Left cardiac atrium (tissue), 4 donors: ENCODE measurements around the gene FAM78A. TPM values are rescaled to one million over a fixed set of nuclear protein-coding genes. Genes with fewer than 3 reads are reported as not detected.
"Not testable (repeated sequence)": the region's sequence is repeated elsewhere in the genome, so short reads cannot be mapped to it uniquely, and the experiment has no call there.

Experiments
- ATAC-seq, 2 donors: fragments of 200-7000 bp; cut with Tn5 transposase; one replicate each; pipeline ENCODE4 v1.9.1; 2020; ENCODE audit warnings: mild to moderate bottlenecking in 2 of 2, moderate library complexity in 2 of 2
- DNase-seq: peaks from one replicate; pipeline ENCODE4 v3.0.0-alpha.2; 2020
- intact Hi-C, 2 donors: fragments of 100-400 bp; cut with DNase I; formaldehyde crosslinking; loops; one replicate each; pipeline versions ENCODE4 v1.14.1 to v1.15.1; 2022 to 2023
- total RNA-seq, 2 donors: library from RNA; stranded (reverse); fragmentation: NEBNext Ultra II Directional; extraction: Animal tissue kit (Norgen Biotek cat#: 25700); gene quantifications; one replicate each; pipeline ENCODE4 v1.2.1, GENCODE V29; 2021
- donor health status: DM: no; HTN: yes; CAD: no.
- donor health status: DM: no; HTN: yes; CAD: no; lungs with severe emphysema.
- donor health status: DM: yes; HTN: yes; CAD: no.
- donor health status: Dilated cardiomyopathy.

FAM78A gene
- total RNA-seq, 2 donors from 2014 or later, result 50.4 to 60.5 TPM

DNA sequence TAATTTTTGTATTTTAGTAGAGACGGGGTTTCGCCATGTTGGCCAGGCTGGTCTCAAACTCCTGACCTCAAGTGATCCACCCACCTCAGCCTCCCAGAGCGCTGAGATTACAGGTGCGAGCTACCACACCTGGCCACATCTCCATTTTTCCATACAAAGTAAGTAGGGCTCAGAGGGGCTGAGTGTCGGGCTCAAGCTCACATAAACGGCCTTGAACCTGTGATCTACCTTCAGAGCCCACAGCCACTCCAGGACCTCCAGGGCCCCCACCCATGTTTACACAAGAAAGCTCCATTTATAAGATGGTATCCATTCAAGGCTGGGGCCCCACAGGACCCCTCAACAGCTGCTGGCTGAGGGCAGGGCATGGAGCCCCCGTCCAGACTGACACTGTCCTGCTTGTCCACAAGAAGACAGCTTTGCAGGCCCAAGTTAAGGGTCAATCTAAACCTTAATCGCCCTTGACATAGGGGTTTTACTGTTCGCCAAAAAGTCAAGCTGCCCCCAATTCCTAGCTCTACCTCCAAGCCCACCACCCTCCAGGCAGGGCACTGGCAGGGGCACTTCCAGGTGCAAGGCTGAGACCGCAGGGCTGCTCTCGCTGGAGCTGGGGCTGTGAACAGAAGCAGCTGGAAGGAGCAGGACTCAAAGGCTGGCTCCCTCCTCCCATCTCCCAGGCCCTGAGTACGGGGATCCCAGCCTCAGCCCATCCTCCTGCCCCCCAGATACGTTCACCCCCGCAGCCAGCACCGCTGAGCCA, 18.9 kb downstream of the FAM78A start:
- intact Hi-C loops, result no loop called here
- ATAC-seq (no peak), DNase-seq (peak; percentile 16)

DNA sequence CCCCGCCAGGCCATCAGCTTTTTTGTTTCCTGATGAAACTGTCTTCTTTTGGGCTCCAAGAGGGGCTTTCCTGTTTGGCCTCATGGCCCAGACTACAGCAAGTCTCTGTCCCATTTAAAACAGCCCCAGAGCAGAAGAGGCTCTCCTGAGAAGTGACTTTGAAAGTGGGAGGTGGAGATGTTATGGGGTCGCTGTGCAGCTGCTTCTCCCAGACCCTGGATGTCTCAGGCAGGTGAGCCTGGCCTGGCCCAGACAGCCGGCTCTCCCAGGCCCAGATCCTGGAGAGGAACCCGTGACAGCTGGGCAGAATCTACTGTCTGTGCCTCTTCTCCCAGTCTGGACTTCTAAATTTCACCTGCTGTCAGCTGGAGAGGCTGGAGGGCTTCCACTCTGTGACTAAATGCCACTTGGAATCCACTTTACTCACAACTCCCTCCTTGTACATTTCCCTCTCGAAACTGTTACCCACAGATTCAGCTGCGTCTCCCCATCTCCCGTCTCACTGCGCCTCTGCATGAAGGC, 20.6 kb downstream of the FAM78A start:
- peak; percentile 20 for DNase-seq
- intact Hi-C loops, result no loop called here
- ATAC-seq, result no peak

DNA sequence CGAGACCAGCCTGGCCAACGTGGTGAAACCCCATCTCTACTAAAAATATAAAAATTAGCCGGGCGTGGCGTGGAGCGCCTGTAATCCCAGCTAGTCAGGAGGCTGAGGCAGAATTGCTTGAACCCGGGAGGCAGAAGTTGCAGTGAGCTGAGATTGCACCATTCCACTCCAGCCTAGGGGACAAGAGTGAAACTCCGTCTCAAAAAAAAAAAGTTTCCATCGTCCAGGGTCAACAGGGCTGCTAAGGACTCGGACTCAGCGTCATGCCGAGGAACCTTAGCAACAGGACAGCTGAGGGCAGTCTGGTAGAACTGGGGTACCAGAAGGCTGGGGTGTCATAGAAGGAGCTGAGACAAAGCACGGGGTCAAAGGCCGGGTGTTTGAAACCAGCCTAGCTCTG, 21.7 kb downstream of the FAM78A start:
- no peak for ATAC-seq

DNA sequence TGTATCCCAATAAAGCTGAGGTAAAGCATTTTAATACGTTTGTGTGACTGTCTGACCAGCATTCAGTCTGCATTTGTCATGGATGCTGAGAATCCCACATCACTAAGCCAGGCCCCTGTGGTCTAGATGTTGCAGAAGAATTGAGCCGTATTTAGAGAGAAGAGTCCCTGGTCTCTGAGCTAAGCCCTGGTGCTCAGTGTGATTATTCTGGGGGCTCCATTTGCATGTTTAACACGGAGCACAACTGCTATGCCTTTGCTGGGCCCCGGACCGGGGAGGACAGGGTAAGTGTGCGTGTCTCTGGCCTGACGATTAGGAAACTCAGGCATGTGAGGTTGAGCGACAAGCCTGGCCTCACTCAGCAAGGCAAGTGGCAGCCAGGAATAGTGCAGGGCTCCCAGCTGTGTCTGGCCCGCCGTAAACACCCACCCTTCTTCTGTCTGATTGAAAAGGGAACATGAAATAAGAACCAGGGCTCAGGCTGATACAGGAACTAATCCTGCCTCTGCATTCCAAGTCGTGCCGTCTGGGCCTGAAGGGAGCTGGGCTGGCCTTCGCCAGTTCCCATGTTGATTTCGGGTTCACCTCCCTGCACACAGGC, 22.3 kb downstream of the FAM78A start:
- DNase-seq (peak; percentile 65), ATAC-seq (peak; percentile 72 to 73)
- intact Hi-C loops, result no loop called here

More for the DNA sequence above, 21.7 kb downstream of the FAM78A start:
- intact Hi-C loops, result no loop called here
- no peak for DNase-seq

DNA sequence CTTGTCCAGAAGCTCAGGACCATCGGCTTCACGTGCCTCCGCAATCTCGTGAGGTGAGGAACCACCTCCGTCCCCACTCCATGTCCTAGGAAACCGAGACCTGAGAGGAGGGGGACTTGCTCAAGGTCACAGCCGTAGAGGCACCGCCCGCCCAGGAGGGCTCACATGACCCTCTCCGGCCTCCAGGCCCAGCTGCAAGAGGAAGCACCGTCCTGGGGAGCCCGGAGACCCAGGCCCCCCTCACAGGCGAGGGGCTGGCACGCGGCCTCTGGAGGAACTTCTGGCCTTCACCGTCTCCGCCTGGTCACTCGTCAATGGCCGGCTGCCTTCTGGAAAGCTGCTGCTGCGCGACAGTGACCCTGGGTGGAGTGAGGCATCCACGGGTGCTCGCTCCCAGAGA, 24.2 kb downstream of the FAM78A start:
- intact Hi-C loops, result no loop called here
- DNase-seq (peak; percentile 24), ATAC-seq (peak in 1 of 2 donors; percentile 3)

DNA sequence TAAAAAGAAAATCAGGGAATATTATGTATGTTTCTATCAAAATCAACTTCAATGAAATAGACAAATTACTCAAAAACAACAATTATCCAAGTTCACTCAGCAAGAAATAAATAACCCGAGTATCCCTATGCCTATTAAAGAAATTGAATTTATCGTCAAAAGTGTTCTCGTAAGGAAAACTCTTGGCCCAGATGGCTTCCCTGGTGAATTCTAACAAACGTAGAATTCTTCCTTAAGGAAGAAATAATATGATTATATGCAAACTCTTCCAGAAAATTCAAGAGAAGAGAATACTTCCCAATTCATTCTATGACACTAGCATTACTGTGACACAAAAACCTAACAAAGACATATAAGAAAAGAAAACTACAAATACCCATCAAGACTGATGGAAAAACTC, 29.7 kb downstream of the FAM78A start:
- DNase-seq (no peak), ATAC-seq (no peak)
- intact Hi-C loops, result no loop called here

DNA sequence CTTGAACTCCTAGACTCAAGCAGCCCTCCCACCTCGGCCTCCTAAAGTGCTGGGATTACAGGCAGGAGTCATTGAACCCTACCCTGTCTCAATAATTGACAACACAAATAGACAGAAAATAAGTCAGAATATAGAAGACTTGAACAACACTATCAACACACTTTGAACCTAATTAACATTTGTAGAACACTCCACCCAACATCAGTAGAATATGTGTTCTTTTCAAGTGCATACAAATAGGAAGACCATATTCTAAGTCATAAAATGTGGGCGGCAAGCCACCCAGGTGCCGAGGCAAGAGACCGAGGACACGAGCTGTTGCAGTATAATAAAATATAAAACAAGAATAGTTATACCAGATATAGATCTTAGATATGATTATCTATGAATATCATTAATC, 32.0 kb downstream of the FAM78A start:
- ATAC-seq, intact Hi-C loops, DNase-seq: not testable (repeated sequence)

DNA sequence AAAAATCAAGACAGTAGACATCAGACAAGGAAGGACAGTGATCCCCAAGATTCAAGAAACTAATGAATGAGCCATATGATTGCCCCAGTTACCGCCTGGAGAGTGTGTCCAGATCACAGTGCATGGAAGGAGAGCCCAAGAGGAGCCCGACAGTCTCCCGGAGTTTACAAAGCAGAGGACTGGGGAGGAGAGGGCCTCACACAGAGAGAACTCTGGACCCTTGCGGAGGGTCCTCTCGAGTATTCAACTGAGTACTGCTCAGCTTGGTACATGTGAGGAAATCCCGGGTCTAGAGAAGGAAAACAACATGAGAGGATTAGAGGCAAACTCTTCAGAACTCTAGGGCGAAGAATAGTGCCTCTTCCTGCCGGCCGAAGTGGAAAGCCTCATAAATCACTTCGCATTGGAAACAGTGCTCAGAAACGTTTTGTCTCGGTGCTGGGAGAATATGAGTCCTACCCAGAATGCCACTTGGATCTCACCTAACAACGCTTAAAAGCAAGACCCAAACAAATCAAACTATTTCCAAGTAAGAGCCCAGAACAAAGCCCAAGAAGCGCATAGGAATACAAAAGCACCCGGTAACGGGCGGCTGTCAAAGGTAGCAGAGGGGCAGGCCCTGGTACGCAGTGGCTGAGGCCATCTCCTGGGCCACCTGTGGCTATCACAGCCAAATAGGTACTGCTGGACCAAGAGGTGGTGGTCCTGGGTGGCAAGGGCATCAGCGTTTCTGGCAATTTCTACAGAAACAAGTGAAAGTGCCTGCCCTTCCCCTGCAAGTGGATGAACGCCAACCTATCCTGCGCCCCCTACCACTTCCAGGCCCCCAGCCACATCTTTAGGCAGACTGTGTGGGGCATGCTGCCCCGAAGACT, 36.0 kb downstream of the FAM78A start:
- no peak for ATAC-seq
- intact Hi-C loops, result no loop called here
- no peak for DNase-seq

DNA sequence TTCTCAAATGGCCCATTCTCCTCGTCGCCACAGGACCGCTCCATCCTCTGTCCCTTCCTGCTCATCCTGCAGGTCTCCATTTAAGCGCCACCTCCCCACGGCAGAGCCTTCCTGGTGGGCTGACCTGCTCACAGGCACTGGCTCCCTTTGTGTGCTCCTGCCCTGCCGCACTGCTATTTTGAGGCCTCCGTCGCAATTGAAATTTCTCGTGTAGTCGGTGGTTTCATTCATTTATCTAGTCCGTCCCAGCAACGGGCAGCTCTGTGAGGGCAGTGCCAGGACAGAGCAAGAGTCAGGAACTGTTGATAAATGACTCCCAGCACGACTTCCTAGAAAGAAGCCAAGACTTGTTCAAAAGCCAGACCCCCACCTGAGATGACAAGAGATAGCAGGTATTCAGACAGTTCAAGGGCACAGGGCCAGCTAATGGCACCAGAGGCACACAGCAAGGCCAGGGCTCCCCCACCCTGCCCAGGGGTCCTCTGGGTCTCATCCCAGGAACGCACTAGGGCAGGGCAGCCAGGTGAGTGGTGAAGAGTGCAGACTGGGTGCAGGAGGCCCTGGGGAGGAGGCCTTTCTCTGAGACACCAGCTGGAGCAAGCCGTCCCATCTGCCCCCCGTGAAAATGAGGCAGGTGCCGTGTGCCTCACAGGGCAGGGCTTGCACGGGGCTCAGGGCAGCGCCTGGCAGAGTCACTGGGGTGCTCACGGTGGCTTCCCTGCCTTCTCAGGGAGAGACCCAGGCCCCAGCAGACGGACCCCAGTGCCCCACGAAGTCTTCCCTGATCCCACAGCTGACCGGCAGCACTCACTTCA, 36.9 kb downstream of the FAM78A start:
- DNase-seq (no peak), ATAC-seq (no peak)
- intact Hi-C loops, result loop anchor here in 1 of 2 donors (5.0 kb wide), 1 partner anchor 33 kb away; no protein-coding TSS in a partner anchor

DNA sequence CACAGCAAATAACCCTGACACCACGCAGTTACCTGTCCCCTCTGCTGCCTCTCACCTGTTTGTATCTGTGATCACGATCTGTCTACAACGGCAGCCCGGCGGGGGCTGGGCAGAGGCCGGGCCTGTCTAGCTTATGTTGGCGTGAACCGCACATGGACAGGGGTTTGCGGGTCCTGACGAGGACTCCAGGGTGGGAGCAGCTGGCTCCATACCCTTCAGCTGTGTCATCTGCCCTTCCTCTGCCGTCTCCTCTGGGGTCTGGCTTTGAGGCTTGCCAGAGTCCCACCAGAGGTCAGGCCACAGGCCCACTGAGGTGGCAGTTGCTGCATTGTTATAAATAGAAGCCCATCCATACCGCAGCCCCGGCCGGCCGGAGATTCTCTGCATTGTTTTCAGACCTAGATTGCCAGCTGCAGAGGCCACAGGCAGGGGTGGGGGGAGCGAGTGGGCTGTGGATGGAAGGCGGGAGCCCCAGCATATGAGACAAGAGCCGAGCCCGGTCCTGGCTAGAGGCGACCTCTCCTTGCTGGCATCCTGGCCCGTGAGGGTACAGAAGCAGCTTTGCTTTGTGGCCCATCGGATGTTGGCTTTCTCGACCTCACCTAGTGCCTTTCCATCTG, 37.8 kb downstream of the FAM78A start:
- ATAC-seq, result peak; percentile 23 to 24
- no peak for DNase-seq
- intact Hi-C loops, result loop anchor here in 1 of 2 donors (5.0 kb wide), 1 partner anchor 34 kb away; no protein-coding TSS in a partner anchor

DNA sequence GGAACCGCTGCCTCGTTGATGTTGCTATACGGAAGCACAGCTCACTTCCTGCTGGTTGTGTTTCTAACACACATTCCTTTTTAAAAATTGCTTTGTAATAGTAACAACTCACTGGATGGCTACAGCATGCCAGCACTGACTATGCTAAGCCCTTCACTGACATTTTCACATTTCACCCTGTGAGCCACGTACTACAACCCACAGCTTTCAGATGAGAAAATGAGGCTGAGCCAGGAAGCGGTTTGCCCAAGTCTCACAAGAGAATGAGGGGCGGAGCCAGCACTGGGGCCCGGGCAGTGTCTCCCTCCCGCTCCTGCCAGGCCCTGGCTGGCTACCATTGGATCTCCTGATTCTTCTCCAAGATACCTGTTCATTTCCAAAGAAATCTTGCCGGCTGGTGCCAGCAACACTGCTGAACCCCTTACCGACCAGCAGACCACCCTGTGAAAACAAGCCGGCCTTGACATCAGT, 38.3 kb downstream of the FAM78A start:
- ATAC-seq, result peak; percentile 51 to 68
- intact Hi-C loops, result loop anchor here in 1 of 2 donors (5.0 kb wide), 1 partner anchor 34 kb away; no protein-coding TSS in a partner anchor
- peak; percentile 83 for DNase-seq

DNA sequence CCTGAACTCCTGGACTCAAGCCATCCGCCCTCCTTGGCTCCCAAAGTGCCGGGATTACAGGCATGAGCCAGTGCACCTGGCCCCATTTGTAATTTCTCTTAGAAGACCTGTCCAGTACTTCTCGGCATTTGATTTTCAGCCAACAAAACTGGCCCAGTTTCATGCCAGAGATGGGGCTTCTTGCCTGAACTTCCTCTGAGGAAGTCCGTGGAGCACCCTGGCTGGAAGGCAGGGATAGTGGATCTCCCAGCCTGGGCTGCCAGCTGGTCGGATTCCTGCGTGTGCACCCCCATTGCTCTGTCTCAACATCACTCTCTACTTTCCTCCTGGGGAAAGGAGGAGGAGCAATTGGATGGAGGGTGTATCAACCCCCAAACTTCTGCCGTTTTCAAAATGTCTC, 39.0 kb downstream of the FAM78A start:
- intact Hi-C loops, result loop anchor here in 1 of 2 donors (5.0 kb wide), 1 partner anchor 35 kb away; no protein-coding TSS in a partner anchor
- ATAC-seq (no peak), DNase-seq (no peak)

DNA sequence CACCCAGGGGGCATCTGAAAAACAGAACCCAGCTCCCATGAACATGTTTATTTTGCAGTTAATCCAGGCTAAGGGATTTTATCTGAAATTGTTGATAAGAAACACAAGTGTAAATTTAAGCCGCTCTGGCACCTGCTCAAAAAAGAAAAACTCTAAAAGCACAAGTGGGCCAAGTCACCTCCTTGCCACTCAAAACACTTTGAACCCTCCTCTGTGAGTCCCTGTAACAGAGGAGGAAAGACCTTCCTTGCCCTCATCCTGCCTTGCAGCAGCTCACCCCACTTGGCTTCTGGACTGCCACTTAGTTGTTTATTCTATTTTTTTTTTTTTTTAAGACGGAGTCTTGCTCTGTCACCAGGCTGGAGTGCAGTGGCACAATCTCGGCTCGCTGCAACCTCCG, 39.5 kb downstream of the FAM78A start:
- ATAC-seq (peak in 1 of 2 donors; percentile 4), DNase-seq (no peak)
- intact Hi-C loops, result loop anchor here in 1 of 2 donors (5.0 kb wide), 1 partner anchor 36 kb away; no protein-coding TSS in a partner anchor

DNA sequence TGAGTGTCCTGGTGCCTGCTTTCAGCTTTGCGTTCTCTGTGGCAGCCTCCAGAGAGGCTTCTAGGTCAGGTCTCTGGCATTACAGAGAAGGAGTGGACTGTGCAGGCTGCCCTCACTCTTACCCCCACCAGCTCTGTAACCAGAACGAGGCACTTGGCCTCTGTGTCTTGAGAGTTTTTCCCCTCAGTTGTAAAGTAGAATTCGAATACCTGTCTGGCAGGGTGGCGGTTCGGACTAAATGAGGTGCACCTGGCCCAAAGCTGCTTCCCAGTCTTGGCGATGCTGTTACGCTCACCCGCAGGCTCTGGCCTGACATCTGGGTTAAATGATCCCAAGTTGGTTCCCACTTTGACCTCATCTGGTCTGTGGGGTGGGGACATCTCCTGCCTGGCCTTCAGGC, 40.1 kb downstream of the FAM78A start:
- ATAC-seq (no peak), DNase-seq (no peak)
- intact Hi-C loops, result loop anchor here in 1 of 2 donors (5.0 kb wide), 1 partner anchor 36 kb away; no protein-coding TSS in a partner anchor

DNA sequence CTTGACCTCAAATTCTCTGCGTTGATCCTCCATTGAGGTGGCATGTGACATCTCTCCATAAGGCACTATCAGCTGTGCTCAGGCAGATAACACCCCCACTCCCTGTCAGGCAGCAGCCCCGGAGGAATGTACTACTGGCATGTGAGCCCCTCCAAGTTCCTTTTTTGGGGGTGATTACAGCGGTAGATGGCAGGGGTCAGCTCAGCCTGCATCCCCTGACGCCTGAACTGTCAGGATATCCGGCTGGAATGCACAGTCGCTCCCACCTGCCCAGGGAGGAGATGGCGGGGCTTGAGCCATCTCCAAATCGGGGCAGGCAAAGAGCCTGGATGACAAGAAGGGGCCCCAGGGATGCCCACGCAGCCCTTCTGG, 40.8 kb downstream of the FAM78A start:
- intact Hi-C loops, result loop anchor here in 1 of 2 donors (5.0 kb wide), 1 partner anchor 37 kb away; no protein-coding TSS in a partner anchor
- DNase-seq (no peak), ATAC-seq (peak; percentile 60 to 64)

DNA sequence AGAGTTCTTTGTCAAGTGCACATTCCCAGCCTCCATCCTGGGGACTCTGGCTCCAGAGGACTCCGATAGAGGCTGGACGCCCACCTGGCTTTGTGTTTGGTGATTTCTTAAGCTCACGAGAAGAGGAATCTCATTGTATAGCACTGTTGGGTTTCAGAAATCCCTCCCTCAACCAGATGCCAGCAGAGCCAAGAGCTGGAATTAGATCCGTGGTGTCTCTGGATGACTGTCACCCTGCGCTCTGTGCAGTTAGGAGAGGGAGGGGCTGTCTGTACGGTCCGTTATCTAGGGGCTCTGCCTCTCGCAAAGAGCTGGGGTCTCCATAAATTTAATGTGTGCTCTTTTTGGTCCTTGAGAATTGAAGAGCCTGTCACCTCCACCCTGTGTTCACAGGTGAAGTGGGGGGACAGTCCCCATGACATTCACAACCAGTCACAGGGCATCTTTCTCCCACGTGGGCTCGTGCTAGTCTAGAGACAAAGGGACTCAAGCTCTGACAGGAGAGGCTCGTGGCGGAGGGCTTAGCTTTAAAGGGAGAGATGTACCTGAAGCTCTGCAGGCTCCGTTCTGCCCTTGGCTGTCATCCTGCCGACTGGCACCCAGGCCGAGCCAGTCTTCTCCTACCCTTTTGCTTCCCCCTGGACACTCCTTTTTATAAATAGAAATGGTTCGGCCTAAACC, 41.4 kb downstream of the FAM78A start:
- DNase-seq, result no peak
- intact Hi-C loops, result loop anchor here in 1 of 2 donors (5.0 kb wide), 1 partner anchor 37 kb away; no protein-coding TSS in a partner anchor
- ATAC-seq, result peak; percentile 58

DNA sequence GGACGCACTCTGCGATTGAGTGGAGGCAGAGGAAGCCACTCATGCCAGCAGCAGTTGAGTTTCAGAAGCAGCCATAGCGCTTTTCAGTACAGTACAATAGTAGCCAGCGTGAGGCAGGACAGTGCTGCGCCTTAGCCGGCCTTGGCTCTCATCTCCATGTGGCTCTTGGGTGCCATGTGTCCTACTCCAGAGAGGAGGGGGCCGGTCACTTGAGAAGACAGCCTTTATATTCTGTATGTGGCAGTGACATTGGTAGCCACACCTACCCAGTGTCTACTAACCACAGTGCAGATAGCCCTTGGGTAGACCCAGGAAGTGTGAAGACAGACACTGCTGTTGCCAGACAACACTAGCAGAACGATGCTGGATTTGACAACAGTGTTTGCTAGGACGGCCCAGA, 42.3 kb downstream of the FAM78A start:
- intact Hi-C loops, result no loop called here
- DNase-seq (no peak), ATAC-seq (peak; percentile 43)
